HL-60/S4 treated with phorbol 12-myristate 13-acetate at 8.2 ng/mL for 4 days and 3 days (cell line): ENCODE measurements around the gene MGAT3.
"Not testable (repeated sequence)": the region's sequence is repeated elsewhere in the genome, so short reads cannot be mapped to it uniquely, and the experiment has no call there.

ENCODE experiments used
- in situ Hi-C: fragments of 300-500 bp; cut with MboI; formaldehyde crosslinking; loops from 2 replicates; pipeline ENCODE4 v1.15.0; 2022; ENCODE audit warnings: low sequenced_read_pairs

Gene MGAT3

GRCh38 chr22:39488563-39489083 is 31.8 kb downstream of the MGAT3 start:
- in situ Hi-C loops, result no loop called here

GRCh38 chr22:39489094-39490068 is 32.6 kb downstream of the MGAT3 start:
- in situ Hi-C loops, result no loop called here

GRCh38 chr22:39490135-39490798 is 33.5 kb downstream of the MGAT3 start:
- in situ Hi-C loops, result no loop called here

GRCh38 chr22:39490966-39491680 is 34.3 kb downstream of the MGAT3 start:
- in situ Hi-C loops, result no loop called here

- in situ Hi-C loops, result no loop called here
Observed at GRCh38 chr22:39491696-39492095, 34.9 kb downstream of the MGAT3 start.

GRCh38 chr22:39492186-39492585 is 35.4 kb downstream of the MGAT3 start:
- in situ Hi-C loops, result no loop called here

GRCh38 chr22:39493759-39494158 is 36.9 kb downstream of the MGAT3 start:
- in situ Hi-C loops, result no loop called here

GRCh38 chr22:39494471-39495120 is 37.8 kb downstream of the MGAT3 start:
- in situ Hi-C loops, result no loop called here

- in situ Hi-C loops, result no loop called here
Observed at GRCh38 chr22:39496131-39496838, 39.5 kb downstream of the MGAT3 start.

- in situ Hi-C loops, result no loop called here
Observed at GRCh38 chr22:39497429-39497828, 40.6 kb downstream of the MGAT3 start.

- in situ Hi-C loops, result no loop called here
Observed at GRCh38 chr22:39498368-39498767, 41.6 kb downstream of the MGAT3 start.

- in situ Hi-C loops, result no loop called here
Observed at GRCh38 chr22:39498802-39499201, 42.0 kb downstream of the MGAT3 start.

- in situ Hi-C loops, result no loop called here
Observed at GRCh38 chr22:39500101-39500500, 43.3 kb downstream of the MGAT3 start.

GRCh38 chr22:39501644-39502108 is 44.9 kb downstream of the MGAT3 start:
- in situ Hi-C loops, result no loop called here

- in situ Hi-C loops, result no loop called here
Observed at GRCh38 chr22:39502109-39502788, 45.4 kb downstream of the MGAT3 start, which contains the start of gene MIEF1. TSS of gene MIEF1 (plus strand) at chr22:39502290. CDS start at chr22:39511295, 9,005 bp downstream.

- in situ Hi-C loops, result no loop called here
Observed at GRCh38 chr22:39502789-39503409, 46.1 kb downstream of the MGAT3 start.

- in situ Hi-C loops, result no loop called here
Observed at GRCh38 chr22:39503630-39504029, 46.8 kb downstream of the MGAT3 start.

- in situ Hi-C loops, result no loop called here
Observed at GRCh38 chr22:39504071-39504470, 47.3 kb downstream of the MGAT3 start.

GRCh38 chr22:39507021-39507420 is 50.2 kb downstream of the MGAT3 start:
- in situ Hi-C loops, result not testable (repeated sequence)
